GM19395 (cell line): ENCODE measurements around the gene FRG2C.
"Not testable (repeated sequence)": the region's sequence is repeated elsewhere in the genome, so short reads cannot be mapped to it uniquely, and the experiment has no call there.

Experiments
- ATAC-seq: cut with Tn5 transposase; IDR thresholded peaks from one replicate; pipeline ENCODE4 v1.9.1; 2021; ENCODE audit warnings: mild to moderate bottlenecking, moderate library complexity; ENCODE audit not compliant: unreplicated experiment

FRG2C gene

GRCh38 chr3:75664028-75664427 is at the start of gene FRG2C:
Gene FRG2C, plus strand, starts transcription at chr3:75664328. Its CDS starts 52 bp downstream, at chr3:75664380.
- not testable (repeated sequence) for ATAC-seq

GRCh38 chr3:75618666-75619305 is 45.3 kb upstream of the FRG2C start:
- ATAC-seq, result not testable (repeated sequence)

- not testable (repeated sequence) for ATAC-seq
Measured at GRCh38 chr3:75619481-75620031, 44.6 kb upstream of the FRG2C start.

GRCh38 chr3:75621772-75622171 is 42.4 kb upstream of the FRG2C start:
- not testable (repeated sequence) for ATAC-seq

GRCh38 chr3:75623656-75624055 is 40.5 kb upstream of the FRG2C start:
- not testable (repeated sequence) for ATAC-seq

- ATAC-seq, result not testable (repeated sequence)
Measured at GRCh38 chr3:75630887-75631535, 33.1 kb upstream of the FRG2C start.

- ATAC-seq, result no peak
Measured at GRCh38 chr3:75631541-75631940, 32.6 kb upstream of the FRG2C start.

- ATAC-seq, result not testable (repeated sequence)
Measured at GRCh38 chr3:75638947-75639346, 25.2 kb upstream of the FRG2C start.

- not testable (repeated sequence) for ATAC-seq
Measured at GRCh38 chr3:75641107-75641517, 23.0 kb upstream of the FRG2C start.

GRCh38 chr3:75643031-75643800 is 20.9 kb upstream of the FRG2C start:
- ATAC-seq, result not testable (repeated sequence)

GRCh38 chr3:75645548-75645947 is 18.6 kb upstream of the FRG2C start:
- not testable (repeated sequence) for ATAC-seq

- ATAC-seq, result no peak
Measured at GRCh38 chr3:75650191-75650590, 13.9 kb upstream of the FRG2C start.

- ATAC-seq, result not testable (repeated sequence)
Measured at GRCh38 chr3:75655101-75655904, 8.8 kb upstream of the FRG2C start.

GRCh38 chr3:75655956-75656355 is 8.2 kb upstream of the FRG2C start:
- ATAC-seq, result not testable (repeated sequence)

- ATAC-seq, result not testable (repeated sequence)
Measured at GRCh38 chr3:75658411-75659107, 5.6 kb upstream of the FRG2C start.

GRCh38 chr3:75659108-75659433 is 5.1 kb upstream of the FRG2C start:
- ATAC-seq, result not testable (repeated sequence)

GRCh38 chr3:75665626-75666025 is 1.5 kb downstream of the FRG2C start:
- not testable (repeated sequence) for ATAC-seq

GRCh38 chr3:75667757-75668701 is 3.9 kb downstream of the FRG2C start:
- ATAC-seq, result not testable (repeated sequence)
